Fibroblast of the aortic adventitia (primary cell): Measurements from ENCODE around the gene CACNA1D. TPM values are rescaled to one million over a fixed set of nuclear protein-coding genes. Genes with fewer than 3 reads are reported as not detected.
A peak's percentile ranks its signal among the peaks of the same experiment; 100 is the strongest.
"Not testable (repeated sequence)": the region's sequence is repeated elsewhere in the genome, so short reads cannot be mapped to it uniquely, and the experiment has no call there.

Experiments
- DNase-seq: peaks from one replicate; pipeline ENCODE4 v3.0.0-alpha.2; 2010; ENCODE audit warnings: low read depth
- H3K4me3 ChIP-seq: 2 replicates; pipeline ENCODE4 v1.5.1; 2011; ENCODE audit warnings: low read depth, mild to moderate bottlenecking, control low read depth, low read length, moderate library complexity
- CTCF ChIP-seq: IDR thresholded peaks from 2 replicates; pipeline ENCODE4 v1.5.1; 2011; ENCODE audit warnings: mild to moderate bottlenecking, low read length, control low read depth, inconsistent platforms; ENCODE audit not compliant: insufficient read depth
- total RNA-seq: library from RNA; depleted of rRNA; stranded (reverse); fragments of >200 nt; gene quantifications from 2 replicates; pipeline ENCODE4 v1.2.3, GENCODE V29; 2012; ENCODE audit warnings: low replicate concordance

The CACNA1D gene
- total RNA-seq, 1 donor = 1.9 TPM

DNA sequence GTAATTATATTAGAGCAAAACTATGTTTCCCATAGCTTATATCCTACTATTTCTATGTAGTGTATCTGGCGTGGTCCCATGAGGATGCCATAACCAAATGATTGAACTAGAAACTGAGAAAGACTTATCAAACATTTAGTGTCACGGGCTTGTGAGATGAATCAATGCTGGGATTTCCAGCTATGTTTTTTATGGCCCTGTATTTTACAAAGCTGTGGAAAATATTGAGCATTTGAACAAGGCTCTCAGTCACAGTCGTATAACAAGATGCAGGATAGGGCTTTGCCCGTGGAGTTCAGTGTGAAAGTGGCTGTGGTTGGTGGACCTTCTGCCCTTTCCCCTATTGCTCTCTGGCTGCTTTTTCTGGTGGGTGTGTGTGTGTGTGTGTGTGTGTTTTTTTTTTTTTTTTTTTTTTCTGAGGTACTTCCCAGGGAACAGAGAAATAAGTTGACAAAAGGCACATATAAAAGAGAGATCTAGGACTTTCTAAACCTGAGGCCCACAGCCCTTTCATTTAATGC, 60.7 kb downstream of the CACNA1D start:
- no peak for DNase-seq
- H3K4me3 ChIP-seq = no peak overlapping the region
- TF ChIP-seq CTCF = no peak

GRCh38 chr3:53566461-53567145, 72.2 kb downstream of the CACNA1D start:
- no peak for TF ChIP-seq CTCF
- no peak overlapping the region for H3K4me3 ChIP-seq
- DNase-seq = no peak

DNA sequence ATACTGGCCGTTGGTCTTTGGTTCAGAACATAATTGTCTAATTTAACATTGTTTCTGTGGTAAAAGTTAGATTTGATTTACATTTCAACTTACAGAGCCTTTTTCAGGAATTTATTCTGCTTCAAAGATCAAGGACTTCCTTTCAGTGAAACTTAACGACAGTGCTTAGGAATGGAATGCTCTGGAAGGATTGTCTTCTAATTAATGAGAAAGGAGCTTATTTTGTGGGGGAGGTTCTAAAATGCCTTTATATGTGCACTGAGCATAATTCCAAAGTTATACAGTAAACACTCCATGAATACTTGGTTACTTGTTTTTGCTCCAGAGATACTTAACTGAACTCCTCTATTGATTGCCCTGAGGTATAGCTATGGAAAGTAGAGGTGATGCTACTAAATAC, 75.7 kb downstream of the CACNA1D start:
- no peak overlapping the region for H3K4me3 ChIP-seq
- no peak for TF ChIP-seq CTCF
- DNase-seq = no peak

- peak; percentile 13 for DNase-seq
- no peak for TF ChIP-seq CTCF
Observed at GRCh38 chr3:53570709-53571108, 76.3 kb downstream of the CACNA1D start.

GRCh38 chr3:53571264-53571663, 76.9 kb downstream of the CACNA1D start:
- no peak for TF ChIP-seq CTCF
- no peak for DNase-seq
- H3K4me3 ChIP-seq = no peak overlapping the region

More at GRCh38 chr3:53570709-53571108, 76.3 kb downstream of the CACNA1D start:
- no peak overlapping the region for H3K4me3 ChIP-seq

DNA sequence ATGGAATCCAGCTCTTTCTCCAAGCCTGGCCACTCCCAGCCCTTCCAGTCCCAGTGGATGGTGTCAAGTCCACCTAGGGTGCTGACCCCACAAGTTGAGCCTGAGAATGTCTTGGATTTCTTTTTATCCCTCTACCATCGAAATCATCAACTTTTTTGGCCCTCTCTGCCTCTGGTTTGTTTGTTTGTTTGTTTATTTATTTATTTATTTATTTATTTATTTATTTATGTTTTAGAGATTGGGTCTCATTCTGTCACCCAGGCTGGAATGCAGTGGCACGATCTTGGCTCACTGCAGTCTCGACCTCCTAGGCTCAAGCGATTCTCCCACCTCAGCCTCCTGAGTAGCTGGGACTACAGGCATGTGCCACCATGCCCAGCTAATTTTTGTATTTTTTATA, 77.8 kb downstream of the CACNA1D start:
- not testable (repeated sequence) for DNase-seq

DNA sequence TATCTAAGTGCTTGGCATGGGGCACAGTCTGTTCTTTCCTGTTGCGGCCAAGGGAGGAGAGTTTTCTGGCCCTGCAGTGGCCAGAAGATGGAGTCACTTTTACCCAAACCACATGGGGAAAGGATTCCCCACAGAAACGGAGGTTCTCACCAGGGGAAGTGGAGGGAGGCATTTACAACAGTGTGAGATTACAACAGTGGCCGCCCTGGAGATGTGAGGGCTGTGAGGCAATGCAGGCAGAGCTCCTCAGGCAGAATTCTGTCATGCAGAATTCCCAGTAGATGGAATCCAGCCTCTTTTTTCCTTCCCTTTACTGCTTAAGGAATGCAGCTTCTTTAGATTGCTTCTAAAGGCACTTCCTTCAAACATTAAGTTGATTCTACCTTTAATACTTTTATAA, 83.1 kb downstream of the CACNA1D start:
- H3K4me3 ChIP-seq = no peak overlapping the region
- peak; percentile 31 for DNase-seq
- no peak for TF ChIP-seq CTCF

More for the DNA sequence above, 77.8 kb downstream of the CACNA1D start:
- H3K4me3 ChIP-seq = not testable (repeated sequence)
